ENCODE measurements around the gene MOB3A.

The MOB3A gene

GRCh38 chr19:2032296-2032941 is 63.7 kb downstream of the MOB3A start:
- peak; percentile 90 for DNase-seq

GRCh38 chr19:2027361-2027760 is 68.8 kb downstream of the MOB3A start:
- DNase-seq, result no peak

- DNase-seq, result no peak
Observed at GRCh38 chr19:2026770-2027169, 69.4 kb downstream of the MOB3A start.

- no peak for DNase-seq
Observed at GRCh38 chr19:2022289-2022688, 73.8 kb downstream of the MOB3A start.

GRCh38 chr19:2021453-2022140 is 74.5 kb downstream of the MOB3A start:
- DNase-seq, result no peak
